CD4-positive, alpha-beta T cell treated with Interleukin-1 beta for 1 hour (primary cell): ENCODE results near the gene SPOP.
"Not testable (repeated sequence)": the region's sequence is repeated elsewhere in the genome, so short reads cannot be mapped to it uniquely, and the experiment has no call there.

ENCODE experiments used
- DNase-seq, 2 donors: peaks; one replicate each; pipeline ENCODE4 v3.0.0-alpha.2; 2020 to 2022

SPOP gene

DNA sequence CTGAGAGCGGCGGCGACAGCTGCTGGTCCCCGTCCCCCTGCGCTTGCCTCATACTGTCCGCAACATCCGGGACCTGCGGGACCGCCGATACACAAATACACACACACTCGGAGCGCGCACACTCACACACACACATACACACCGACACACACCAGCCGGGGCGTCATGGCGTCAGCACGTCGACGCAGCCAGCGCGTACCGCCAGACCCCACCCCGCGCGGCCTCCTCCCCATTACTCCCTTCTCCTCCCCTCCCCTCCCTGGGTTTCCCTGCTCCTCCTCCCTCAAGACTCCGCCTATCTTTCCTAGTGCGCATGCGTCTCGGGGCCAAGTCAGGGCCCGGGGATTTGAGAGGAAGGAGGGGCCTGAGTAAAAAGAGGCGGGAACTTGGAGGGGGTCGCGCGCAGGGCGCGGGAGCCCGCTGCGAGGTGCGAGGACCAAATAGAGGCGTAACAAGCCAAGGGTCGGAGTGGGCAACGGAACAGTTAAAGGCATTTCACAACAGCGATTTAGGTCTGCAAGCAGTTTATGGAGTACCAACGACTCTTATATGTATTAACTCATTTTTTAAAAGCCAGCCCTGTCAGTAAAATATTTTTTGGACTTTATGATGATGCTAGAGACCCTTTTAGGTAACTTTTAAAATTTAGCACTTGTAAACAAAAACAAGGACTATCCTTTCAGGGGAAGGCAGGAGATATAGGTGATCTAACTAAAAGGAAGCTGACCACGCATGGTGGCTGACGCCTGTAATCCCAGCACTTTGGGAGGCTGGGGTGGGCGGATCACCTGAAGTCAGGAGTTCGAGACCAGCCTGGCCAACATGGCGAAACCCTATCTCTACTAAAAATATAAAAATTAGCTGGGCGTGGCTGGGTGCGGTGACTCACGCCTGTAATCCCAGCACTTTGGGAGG, at the start of gene SPOP:
Gene SPOP, minus strand, starts transcription at position 165 of the 915 bp plus-strand sequence. CDS start 55,287 bp downstream, outside the sequence.
- DNase-seq: peak; percentile 100

DNA sequence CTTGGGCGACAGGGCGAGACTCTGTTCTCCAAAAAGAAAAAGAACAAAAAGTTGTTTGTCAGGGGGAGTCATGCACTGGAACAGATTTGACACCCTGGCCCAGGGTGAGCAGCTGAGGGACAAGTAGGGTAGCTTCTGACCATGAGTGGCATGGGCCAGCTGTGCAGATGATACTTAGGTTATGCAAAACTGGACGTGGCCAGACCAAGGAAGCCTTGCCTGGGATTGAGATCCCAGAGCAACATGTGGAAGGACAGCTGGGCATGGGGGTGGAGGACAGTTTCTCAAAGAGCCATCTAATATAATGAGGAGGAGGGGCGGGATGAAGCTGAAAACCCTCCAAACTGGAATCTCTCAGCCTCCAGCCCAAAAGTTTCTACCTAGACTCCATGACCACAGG, 49.5 kb upstream of the SPOP start:
- no peak for DNase-seq

DNA sequence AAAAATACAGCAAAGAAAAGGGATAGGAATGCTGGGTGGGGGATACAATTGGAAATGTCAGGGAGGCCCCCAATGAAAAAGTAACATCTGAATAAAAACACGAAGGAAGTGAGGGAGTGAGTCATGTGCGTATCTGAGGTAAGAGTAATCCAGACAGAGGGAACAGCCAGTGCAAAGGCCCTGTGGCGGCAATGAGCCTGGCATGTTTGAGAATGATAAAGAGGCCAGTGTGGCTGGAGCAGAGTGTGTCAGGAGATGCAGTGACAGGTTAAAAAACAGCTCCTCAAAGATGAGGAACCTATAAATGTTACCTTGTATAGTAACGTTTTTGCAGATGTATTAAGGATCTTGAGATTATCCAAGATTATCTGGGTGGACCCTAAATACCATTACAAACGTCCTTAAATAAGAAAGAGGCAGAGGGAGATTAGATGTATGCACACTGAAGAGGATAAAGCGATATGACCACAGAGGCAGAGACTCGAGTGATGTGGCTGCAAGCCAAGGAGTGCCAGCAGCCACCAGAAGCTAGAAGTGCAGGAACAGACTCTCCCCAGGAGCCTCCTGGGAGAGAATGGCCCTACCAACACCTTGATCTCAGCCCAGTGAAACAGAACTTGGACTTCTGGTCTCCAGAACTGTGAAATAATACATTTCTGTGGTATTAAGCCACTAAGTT, 47.7 kb upstream of the SPOP start:
- no peak for DNase-seq

DNA sequence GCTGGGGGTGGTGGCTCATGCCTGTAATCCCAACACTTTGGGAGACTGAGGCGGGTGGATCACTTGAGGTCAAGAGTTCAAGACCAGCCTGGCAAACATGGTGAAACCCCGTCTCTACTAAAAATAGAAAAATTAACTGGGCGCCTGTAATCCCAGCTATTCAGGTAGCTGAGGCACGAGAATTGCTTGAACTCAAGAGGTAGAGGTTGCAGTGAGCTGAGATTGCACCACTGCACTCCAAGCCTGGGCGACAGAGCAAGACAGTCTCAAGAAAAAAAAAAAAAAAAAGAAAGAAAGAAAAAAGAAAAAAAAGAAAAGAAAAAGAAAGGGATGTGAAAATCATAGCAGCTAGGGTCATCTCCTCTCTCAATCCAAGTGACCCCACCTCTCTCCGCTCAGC, 46.7 kb upstream of the SPOP start:
- not testable (repeated sequence) for DNase-seq

DNA sequence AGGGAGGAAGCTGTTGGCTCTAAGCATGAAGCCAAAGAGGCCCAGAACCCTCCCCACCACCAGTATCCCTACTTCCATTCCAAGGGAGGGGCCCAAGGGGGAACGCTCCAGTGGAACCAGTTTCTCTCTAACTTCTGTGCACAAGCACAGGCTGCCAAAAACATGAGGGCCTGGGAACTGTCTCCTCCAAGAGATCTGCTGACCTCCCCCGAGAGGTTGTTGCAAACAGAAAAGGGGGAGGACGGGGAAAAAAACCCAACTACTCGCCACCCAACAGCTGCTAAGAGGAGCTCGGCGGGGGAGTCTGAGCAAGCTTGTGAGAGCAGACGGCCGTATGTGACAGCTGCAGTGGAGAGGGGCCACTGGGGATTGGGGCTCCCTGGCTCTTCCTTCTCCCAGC, 45.5 kb upstream of the SPOP start:
- DNase-seq: no peak

DNA sequence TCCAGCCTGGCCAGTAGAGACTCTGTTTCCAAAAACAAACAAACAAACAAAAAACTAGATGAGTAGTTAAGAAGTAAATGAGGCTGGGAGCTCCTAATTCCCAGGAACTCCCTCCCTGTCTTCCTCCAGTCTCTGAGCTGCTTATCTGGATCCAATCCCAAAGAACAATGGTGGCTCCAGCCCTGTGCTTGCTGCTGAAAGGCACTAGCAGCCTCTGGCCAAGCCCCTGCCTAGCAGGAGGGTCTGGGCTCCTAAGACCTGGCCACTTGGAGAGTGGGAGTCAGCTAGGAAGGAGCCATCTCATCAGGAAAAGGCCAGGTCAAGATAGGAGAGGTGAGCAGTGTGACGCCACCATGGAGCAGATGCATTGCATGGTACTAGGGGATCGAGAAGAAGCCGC, 44.2 kb upstream of the SPOP start:
- DNase-seq: no peak

DNA sequence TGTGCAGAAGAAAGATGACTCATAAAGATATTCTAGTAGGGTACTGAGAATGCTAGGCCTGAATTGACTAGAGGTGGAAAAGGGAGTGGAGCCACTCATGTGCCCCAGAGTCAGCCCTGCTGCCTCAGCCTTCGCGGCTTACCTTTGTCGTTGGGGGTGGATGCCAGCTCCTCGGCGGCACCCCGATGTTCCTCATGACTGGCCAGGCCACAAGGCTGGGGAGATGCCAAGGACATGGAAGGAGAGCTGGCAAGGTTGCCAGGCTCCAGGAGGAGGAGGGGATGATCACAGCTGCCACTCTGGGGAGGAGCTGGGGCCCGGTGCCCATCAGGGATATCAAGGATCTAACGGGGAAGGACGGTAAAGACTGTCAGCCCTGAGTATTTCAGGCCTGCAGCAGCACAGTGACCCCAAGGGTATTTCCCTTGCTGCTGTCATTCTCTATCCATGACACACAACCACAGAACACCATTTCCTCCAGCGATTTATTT, 39.5 kb upstream of the SPOP start:
- DNase-seq: no peak

DNA sequence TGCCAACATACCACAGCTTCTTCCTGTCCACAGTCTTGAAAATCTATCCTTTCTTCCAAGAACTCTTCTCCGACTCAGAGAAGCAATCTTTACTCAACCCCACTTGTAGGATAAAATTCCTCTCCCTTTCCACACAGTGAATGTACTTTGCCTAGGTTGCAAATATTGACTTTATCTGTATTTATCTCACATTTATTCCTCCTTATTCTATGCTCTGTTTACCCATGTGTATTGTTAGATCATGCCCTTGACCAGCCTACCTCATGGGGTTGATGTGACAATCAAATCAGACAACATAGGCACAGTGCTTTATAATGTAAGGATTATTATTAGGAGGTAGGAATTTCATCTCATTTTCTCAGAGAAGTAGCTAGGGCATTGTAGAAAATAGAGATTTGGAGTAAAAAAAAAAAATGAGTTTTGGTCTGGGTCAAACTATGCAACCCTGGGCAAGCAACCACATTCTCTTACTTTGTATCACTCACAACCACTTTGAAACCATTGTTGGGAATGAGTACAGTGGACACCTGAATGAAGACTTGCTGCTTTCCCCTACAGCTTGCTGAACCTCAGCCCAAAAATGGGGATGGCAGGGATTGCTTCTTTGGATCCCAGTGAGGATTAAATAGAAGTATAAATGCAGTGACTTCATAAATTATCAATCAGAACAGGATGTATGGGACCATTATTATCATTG, 38.9 kb upstream of the SPOP start:
- DNase-seq: no peak

DNA sequence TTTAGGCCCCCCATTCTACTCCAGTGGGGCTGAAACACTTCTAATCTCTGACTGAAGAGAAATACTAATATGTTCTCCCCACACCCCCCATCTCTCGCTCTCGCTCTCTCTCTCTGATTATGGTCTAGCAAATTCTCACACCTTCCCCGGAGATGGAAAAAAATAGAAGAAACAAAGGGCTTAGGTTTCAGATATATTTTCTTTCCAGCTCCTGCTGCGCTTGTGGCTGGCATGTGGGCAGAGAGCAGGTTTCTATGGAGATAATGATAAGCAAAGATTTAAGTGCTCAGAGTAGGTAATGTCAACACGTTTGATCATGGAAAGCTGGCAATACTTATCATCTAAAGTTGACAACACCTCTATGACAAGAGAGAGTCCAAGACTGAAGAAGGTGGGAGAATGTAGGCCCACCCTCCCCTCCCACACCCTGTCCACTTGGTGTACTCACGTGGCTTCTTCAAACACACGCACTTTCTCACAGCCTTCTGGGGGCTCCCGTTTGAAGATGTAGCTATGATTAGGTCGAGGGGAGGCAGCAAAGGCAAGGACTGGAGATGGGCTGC, 37.9 kb upstream of the SPOP start:
- DNase-seq: peak; percentile 66 to 82

DNA sequence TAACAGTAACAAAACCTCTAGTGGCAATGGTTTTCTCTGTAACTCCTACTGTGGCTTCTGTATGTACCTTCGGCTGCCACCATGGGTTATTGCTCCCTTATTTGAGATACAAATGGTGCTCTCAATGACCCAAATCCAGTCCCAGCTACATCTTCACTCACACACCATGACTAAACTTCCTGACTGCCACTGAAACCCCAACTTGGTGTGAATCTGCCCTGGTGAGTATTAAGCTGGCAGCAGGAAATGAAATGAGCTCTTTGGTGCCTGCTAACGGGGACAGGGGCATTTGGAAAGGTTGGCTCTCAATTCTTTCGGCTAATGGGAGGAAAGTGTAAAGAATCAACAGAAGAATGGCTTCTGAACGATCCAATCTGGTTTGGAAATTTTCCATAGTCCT, 37.3 kb upstream of the SPOP start:
- DNase-seq: peak; percentile 42 to 66

DNA sequence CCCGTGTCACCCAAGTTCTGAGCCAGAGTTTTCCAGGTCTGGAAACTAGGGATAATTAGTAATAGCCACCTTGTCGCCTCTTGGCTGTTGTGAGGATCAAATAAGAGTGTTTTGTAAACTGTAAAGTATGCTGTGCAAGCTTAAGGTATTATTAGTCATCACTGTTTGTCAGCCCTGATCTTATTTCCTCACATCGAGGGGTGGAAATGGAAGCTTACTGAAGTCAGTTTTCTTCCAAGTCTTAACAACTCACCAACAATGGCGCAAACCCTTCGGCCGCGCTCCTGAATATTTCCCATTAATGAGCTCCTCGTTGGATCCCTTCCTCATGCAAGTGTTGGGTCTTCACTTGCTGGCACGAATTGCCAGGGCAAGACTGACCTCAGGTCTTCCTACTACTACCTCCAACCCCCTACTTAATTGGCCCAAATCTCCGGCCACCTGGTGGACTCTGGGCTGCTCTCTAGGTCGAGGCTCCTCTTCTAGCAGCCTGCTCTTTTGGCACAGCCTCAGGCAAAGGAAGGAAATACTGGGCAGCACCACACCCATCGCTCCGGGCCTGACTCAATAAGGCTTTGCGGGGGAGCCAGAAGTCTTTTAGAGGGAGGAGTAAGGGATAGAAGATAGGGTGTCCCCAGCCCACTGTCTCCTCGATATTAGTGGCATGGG, 30.8 kb upstream of the SPOP start:
- DNase-seq: peak in 1 of 2 donors; percentile 18

DNA sequence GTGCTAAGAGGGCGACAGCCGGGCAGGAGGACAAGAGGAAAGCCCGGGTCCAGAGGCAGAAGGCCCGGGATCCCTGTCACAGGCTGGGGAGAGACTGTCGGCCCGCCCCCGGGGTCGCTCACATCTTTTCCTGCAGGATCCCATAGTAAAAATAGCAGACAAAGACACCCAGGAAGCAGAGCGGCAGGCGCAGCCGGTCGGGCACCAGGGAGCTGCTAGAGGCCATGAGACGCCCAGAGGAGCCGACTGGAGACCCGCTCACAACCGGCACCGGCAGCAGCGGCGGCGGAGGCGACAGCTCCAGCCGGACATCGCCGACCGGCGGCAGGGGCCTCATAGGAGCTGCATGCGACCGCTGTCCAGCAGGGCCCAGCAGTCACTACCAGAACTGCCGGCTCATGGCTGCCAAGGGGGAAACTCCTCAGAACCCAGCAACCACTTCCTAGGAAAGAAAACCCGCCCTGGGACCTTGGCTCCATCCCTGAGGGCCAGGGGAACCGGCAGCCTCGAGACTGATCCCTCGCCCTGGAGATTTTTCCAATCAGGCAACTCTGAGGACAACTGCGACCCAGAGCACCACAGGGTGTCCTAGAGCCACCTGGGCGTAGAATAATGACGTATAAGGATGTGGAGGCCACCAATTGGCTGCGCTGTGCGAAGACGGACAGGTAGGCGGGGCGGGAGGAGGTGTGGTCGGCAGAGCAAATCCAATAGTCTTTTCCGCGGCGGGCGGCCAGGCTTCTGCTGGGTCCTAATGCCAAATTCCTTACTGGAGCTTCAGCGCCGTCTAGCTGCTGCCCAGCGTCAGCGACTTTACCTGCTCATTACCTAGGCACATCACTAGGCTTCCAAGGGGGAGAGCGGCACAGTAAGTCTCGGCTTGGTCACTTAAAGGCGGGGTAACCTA, 30.0 kb upstream of the SPOP start, which contains the start of gene SLC35B1:
Gene SLC35B1, minus strand, starts transcription at position 357 of the 907 bp plus-strand sequence. Its CDS starts 131 bp downstream, at position 226.
- DNase-seq: peak; percentile 98 to 99

DNA sequence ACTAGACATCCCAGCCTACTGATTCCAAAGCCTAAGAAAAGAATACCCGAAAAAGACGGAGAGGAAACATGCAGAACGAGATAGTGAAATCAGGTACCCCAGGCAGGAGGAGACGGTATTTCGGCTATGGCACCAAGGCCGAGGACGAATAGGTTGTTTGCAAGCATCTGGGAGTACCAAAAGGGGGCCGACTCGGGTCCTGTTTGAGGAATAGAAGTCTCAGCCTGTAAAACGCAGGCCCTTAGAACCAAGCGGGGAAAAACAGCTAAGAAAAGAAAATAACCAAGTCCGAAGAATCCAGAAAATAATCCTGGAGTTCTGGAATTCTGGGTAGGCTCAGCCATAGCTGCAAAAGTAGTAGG, 29.3 kb upstream of the SPOP start:
- DNase-seq: peak; percentile 22 to 42

DNA sequence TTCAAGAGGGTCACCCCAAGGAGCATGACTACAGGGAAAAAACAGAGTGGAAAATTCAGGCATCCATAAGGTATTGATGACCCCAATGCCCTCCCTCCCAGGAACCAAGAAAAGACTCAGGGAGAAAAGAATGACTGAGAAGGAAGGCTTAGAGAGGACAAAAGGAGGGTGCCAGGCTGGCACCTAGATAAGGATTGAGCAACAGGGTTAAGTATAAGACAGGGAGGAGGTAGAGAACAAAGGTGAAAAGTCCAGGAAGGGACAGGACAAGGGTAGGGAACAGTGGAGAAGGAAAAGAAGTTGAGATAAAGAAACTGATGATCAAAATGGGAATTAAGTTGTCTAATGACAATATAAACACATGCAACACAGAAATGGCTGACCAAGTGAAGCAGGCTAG, 27.4 kb upstream of the SPOP start:
- no peak for DNase-seq

DNA sequence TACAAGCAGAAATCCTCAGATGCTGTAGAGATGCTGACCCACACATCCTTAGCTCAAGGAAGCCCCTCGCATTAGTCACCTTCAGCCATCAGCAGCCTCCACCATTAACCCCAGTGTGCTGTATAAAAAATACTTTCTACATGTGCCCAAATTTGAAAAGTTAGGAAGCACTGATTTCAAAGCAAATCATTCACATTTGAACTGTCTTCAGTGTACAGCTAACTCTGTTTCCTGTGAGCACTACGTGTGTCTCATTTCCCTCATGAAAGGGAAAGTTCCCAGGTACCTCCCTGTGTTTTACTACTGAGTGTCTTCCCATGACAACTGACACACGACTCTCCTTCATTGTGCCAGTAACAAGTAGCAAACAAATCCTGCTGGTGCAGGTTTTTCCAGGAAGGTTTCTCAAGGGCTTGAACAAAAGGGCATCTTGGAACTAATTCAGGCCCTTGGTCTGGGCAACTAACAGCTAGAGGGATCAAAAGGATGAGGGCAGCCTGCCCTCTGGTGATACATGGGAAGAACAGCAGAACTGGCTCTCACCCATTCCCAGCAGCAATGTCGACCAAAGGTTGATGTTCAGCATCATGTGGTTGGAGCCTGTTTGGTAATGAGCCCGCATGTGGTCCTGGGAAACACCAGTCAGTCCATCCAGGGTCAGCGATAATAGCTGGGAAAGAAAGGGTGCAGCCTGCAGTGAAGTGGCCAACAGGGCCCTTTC, 25.8 kb upstream of the SPOP start:
- DNase-seq: peak in 1 of 2 donors; percentile 36

DNA sequence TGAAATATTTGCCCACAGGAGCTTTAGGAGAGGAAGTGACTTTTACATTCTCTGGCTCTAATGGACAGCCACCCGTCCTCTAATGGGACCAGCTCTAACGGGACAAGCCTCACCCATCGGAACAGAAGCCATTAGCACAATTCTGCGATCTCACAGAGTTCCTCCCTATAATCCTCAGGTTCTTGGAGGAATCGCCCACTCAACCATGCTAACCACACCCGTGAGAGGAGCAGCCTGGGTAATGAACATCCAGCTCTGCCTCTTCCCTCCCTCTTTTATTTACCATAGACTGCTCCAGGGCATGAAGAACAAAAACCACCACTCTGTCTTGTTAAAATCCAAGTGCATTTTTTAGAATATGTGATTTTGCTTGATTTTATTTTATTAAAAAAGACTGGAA, 23.1 kb upstream of the SPOP start:
- no peak for DNase-seq

DNA sequence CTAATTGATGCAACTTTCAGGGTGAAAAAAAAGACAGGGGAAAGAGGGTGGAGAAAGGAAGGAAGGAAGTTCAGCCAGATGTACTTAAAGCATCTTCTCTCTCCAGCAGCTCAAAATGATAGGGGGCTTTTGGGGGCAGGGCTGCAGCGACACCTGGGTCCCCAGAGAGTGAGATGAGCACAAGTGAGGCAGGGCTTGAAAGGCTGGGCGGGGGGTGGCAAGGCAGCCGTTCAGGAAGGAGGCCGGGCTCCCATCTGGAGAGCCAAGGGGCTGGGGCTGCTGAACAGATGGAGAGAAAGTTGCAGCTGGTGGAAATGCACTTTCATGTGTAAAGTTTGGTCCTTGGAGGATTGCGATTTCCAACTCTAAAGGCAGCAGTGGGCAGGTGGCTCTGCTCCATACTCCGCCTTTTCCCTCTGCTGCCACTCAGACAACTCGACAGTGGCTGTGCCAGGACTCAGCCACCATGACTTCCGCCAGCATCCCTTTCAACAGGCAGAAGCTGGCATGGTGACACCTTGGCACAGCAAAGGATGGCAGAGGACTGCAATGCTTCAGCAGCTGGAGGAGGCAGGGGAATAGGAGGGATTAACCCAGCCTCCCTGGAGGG, 22.2 kb upstream of the SPOP start:
- DNase-seq: no peak

DNA sequence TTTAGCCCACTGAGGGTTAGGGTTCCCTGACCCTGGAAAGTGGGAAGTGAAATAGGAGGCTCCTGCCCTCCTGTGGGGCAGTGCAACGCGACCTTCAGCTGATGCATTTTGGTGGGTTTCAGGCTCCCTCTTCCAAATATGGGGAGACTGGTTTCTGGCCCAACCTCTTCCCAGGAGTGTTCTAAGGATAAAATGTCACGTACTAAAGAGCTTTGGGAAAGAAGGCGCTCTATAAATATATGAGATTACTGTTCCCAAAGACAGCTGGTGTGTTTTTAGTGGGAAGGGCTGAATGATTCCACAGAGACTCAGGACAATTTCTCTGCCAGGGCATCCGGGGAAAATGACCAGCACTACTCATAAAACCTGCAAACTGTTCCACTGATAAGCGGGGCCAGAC, 20.1 kb upstream of the SPOP start:
- no peak for DNase-seq

DNA sequence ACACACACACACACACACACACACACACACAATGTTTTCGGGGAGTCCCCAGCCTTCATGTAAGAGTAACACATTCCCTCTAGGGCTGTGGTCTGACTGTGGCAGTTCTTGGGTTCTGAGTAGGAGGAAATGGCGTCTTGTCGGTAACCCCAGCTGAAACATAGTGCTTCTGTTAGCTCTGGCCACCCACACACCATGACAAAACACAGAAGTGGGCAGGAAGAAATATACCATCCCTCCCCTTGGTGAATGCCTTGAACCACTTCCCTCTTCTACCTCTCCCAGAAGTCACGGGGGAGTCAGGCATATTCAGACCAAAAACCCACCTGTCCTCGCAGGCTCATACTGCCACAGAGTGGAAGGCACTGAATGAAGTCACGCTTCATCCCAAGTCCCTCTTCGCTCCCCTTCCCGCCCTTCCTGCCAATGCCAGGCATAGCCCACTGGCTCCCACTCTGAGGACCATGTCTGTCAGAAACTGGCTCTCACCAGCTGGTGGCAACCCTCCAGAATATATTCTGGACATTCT, 18.4 kb upstream of the SPOP start:
- peak; percentile 73 to 77 for DNase-seq

DNA sequence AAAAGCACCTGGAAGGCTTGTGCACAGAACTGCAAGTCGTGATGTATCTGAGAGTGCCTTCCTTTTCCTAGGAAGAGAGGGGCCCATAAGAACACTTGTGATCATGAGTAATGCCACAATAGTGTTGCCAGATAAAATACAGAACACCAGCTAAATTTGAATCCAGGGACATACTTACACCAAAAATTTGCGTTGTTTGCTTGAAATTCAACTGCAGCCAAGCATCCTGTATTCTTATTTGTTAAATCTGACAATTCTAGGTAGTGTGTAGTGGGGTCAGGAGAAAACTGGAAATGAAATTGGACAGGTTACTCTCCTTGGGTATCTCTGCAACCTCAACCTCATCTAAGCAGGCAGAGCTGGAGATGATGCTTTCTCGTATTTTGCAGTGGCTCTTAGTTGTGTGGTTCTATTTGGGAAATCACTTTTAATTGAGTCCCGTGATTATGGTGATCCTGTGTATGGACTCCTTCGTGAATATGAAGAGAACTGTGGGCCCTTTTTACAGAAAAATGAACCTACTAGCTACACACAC, 17.9 kb upstream of the SPOP start:
- DNase-seq: no peak
